ENCODE measurements around the gene C3AR1. TPM values are rescaled to one million over a fixed set of nuclear protein-coding genes. Genes with fewer than 3 reads are reported as not detected.
"Not testable (repeated sequence)": the region's sequence is repeated elsewhere in the genome, so short reads cannot be mapped to it uniquely, and the experiment has no call there.

Gene C3AR1
- 0.57 to 0.99 TPM (median 0.60 TPM) in 3 replicates for polyA plus RNA-seq
- not detected for polyA plus RNA-seq (2011; ENCODE audit: low read depth)
- 0.06 and 0.15 TPM in 2 replicates for polyA plus RNA-seq (2011; cell fraction: cytosol; rRNA removed)
- 0.82 and 1.2 TPM in 2 replicates for polyA plus RNA-seq (2011; cell fraction: nucleus; rRNA removed)
- polyA plus RNA-seq (2012; ENCODE audit: low replicate concordance) = 0.31 and 0.40 TPM in 2 replicates
- 0.13 to 0.19 TPM in 2 of 3 replicates, not detected in the other for polyA minus RNA-seq
- not detected for polyA minus RNA-seq (2011; cell fraction: cytosol; rRNA and poly(A)+ RNA removed)
- 0.21 and 0.39 TPM in 2 replicates for polyA minus RNA-seq (2011; cell fraction: nucleus; rRNA and poly(A)+ RNA removed)

GRCh38 chr12:8065991-8066594 lies at the start of gene C3AR1:
Gene C3AR1, minus strand, starts transcription at chr12:8066359. Its CDS starts 6,174 bp downstream, at chr12:8060185.
- no peaks in the 10 kb centered on the region for H3K79me2 ChIP-seq (ENCODE audit: control insufficient read depth, insufficient read depth, low read length)
- no peaks in the 10 kb centered on the region for H4K20me1 ChIP-seq (ENCODE audit: control insufficient read depth, extremely low read depth, insufficient read depth, low read length)
- H3K27ac ChIP-seq (ENCODE audit: control insufficient read depth, insufficient read depth, low read length) = no peak within 1 kb of the TSS
- H3K4me3 ChIP-seq (ENCODE audit: control insufficient read depth in 2 of 3, extremely low read depth in 1 of 3, insufficient read depth in 2 of 3, low read depth in 1 of 3, low read length in 3 of 3) = no peak within 1 kb of the TSS
- H3K36me3 ChIP-seq (ENCODE audit: control insufficient read depth in 2 of 2, extremely low read depth in 1 of 2, insufficient read depth in 2 of 2, low read length in 2 of 2) = no peaks in the 10 kb centered on the region
- no peaks in the 10 kb centered on the region for H3K27me3 ChIP-seq (ENCODE audit: control insufficient read depth, extremely low read depth, insufficient read depth, low read length)
- TF ChIP-seq, protein P1, sequence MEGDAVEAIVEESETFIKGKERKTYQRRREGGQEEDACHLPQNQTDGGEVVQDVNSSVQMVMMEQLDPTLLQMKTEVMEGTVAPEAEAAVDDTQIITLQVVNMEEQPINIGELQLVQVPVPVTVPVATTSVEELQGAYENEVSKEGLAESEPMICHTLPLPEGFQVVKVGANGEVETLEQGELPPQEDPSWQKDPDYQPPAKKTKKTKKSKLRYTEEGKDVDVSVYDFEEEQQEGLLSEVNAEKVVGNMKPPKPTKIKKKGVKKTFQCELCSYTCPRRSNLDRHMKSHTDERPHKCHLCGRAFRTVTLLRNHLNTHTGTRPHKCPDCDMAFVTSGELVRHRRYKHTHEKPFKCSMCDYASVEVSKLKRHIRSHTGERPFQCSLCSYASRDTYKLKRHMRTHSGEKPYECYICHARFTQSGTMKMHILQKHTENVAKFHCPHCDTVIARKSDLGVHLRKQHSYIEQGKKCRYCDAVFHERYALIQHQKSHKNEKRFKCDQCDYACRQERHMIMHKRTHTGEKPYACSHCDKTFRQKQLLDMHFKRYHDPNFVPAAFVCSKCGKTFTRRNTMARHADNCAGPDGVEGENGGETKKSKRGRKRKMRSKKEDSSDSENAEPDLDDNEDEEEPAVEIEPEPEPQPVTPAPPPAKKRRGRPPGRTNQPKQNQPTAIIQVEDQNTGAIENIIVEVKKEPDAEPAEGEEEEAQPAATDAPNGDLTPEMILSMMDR (optimal IDR thresholded peaks at IDR 0.05 in 1 of 3, IDR thresholded peaks at IDR 0.05 in 1 of 3, conservative IDR thresholded peaks at IDR 0.05 in 1 of 3; ENCODE audit: extremely low read depth in 1 of 3, insufficient read depth in 2 of 3, low read length in 3 of 3) = no peak
- no peak for TF ChIP-seq EZH2 (IDR thresholded peaks at IDR 0.05; ENCODE audit: low read length)
- no peak within 1 kb of the TSS for H3K9ac ChIP-seq (ENCODE audit: control insufficient read depth, extremely low read depth, insufficient read depth, low read length)
- dilution Hi-C loops (cut with MboI; ENCODE audit: extremely low pct_ligation_motif_present, low sequenced_read_pairs) = no loop called here
- DNase-seq (ENCODE audit: low read depth, low spot score) (no peak), FAIRE-seq (peak; percentile 93)
- H3K4me1 ChIP-seq (ENCODE audit: control insufficient read depth, extremely low read depth, insufficient read depth, low read length) = peaks cover 10% of the 10 kb centered on the region
- H2AFZ ChIP-seq (ENCODE audit: control insufficient read depth, low read length) = peak within 1 kb of the TSS; percentile 63
- H3K4me2 ChIP-seq (ENCODE audit: control insufficient read depth, extremely low read depth, insufficient read depth, low read depth, low read length) = peak within 1 kb of the TSS; percentile 45
- H3K9me3 ChIP-seq (ENCODE audit: control insufficient read depth, low read depth, low read length) = no peaks in the 10 kb centered on the region
- no peaks in the 10 kb centered on the region for H3K9me1 ChIP-seq (ENCODE audit: control insufficient read depth, extremely low read depth, insufficient read depth, low read length)

- H3K27me3 ChIP-seq (ENCODE audit: control insufficient read depth, extremely low read depth, insufficient read depth, low read length); DNase-seq (ENCODE audit: low read depth, low spot score); H3K4me1 ChIP-seq (ENCODE audit: control insufficient read depth, extremely low read depth, insufficient read depth, low read length); H3K79me2 ChIP-seq (ENCODE audit: control insufficient read depth, insufficient read depth, low read length); H3K36me3 ChIP-seq (ENCODE audit: control insufficient read depth in 2 of 2, extremely low read depth in 1 of 2, insufficient read depth in 2 of 2, low read length in 2 of 2); H3K9ac ChIP-seq (ENCODE audit: control insufficient read depth, extremely low read depth, insufficient read depth, low read length); FAIRE-seq; H3K9me3 ChIP-seq (ENCODE audit: control insufficient read depth, low read depth, low read length); H2AFZ ChIP-seq (ENCODE audit: control insufficient read depth, low read length); H3K4me2 ChIP-seq (ENCODE audit: control insufficient read depth, extremely low read depth, insufficient read depth, low read depth, low read length); H4K20me1 ChIP-seq (ENCODE audit: control insufficient read depth, extremely low read depth, insufficient read depth, low read length); H3K4me3 ChIP-seq (ENCODE audit: control insufficient read depth in 2 of 3, extremely low read depth in 1 of 3, insufficient read depth in 2 of 3, low read depth in 1 of 3, low read length in 3 of 3); H3K27ac ChIP-seq (ENCODE audit: control insufficient read depth, insufficient read depth, low read length); dilution Hi-C loops (cut with MboI; ENCODE audit: extremely low pct_ligation_motif_present, low sequenced_read_pairs); H3K9me1 ChIP-seq (ENCODE audit: control insufficient read depth, extremely low read depth, insufficient read depth, low read length): not testable (repeated sequence)
Measured at GRCh38 chr12:8113117-8113516, 47.0 kb upstream of the C3AR1 start.

All from keratinocyte (primary cell).